HG03520 (cell line): ENCODE results near the gene SLC25A26.

Source experiments
- ATAC-seq: cut with Tn5 transposase; IDR thresholded peaks from one replicate; pipeline ENCODE4 v1.9.1; 2021; ENCODE audit warnings: mild to moderate bottlenecking, moderate library complexity; ENCODE audit not compliant: unreplicated experiment

The SLC25A26 gene

DNA sequence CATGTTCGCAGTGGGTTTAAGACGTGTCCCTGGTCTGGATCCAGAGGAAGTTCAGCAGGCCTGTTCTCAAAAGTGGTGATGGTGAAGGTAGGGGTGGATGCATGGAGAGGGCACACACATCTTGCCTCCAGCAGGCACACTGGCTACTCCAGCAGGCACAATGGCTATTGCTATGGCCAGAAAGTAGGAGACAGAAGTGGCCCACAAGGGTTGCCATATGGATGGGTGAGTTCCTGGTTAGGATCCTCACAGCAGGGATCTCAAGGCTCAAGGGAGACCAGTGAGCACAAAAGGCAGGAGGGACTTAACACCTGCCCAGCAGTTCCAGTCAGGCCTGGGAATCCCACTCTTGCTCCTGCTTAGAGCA, 172.1 kb downstream of the SLC25A26 start:
- no peak for ATAC-seq

DNA sequence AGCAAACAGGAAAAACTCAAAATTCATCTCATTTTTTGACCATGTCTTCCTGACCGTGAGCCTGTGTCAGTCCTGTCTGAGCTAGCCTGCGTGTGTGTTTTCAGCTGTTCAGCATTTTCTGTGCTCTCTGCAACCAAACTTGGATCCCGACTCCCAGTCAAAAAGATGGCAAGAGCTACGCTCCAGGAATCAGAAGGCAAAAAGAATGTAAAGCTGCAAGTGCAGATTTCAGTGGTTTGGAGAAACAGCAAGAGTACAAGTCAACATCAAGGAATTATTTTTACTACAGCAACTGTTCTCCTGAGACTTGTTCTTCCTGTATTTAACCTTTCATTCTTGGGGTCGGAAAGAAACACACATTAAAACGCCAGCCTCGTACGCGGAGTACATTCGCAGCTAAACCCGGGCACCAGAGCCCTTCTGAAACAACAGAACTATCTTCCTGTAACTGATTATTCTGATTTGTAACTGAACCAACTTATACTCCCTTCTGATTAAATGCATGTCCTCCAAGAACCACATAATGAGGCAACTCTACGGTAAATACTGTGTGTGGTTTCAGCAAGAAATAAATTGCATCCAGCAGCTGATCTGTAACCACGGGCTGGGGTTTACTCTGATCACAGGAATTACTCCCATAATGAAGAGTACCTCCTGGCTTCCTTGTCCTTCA, 172.7 kb downstream of the SLC25A26 start:
- no peak for ATAC-seq

DNA sequence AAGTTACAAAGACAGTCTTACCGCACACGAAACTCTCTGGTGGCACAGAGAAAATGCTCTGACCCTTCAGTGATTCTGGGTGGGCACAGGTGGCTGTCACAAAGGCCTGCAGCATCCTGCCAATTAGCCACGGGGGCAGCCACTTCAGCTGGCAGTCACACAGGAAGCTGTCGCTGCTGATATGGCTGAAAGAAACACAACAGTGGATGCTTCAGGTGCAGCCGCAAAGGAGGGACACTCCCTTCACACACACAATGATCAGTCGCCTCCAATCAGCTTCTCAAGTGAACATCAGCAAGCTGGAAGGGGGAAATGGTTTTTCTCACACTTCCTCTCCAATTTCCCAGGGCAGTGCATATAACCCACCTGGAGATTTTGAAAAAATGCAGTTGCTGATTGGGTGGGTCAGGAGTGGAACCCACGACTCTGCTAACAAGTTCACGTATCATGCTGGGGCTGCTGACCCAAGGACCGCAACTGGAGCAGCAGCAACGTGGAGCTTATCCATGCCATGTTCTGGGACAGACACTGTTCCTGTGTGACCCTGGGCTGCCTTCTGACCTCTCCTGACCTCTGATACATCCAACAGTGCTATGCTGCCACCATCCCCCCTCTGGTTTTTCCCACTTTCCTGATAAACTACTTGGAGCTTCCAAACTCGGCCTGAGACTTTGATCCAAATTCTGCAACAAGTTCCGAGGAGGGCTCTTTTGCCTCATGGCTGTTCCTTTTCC, 173.4 kb downstream of the SLC25A26 start:
- ATAC-seq = peak; percentile 74

DNA sequence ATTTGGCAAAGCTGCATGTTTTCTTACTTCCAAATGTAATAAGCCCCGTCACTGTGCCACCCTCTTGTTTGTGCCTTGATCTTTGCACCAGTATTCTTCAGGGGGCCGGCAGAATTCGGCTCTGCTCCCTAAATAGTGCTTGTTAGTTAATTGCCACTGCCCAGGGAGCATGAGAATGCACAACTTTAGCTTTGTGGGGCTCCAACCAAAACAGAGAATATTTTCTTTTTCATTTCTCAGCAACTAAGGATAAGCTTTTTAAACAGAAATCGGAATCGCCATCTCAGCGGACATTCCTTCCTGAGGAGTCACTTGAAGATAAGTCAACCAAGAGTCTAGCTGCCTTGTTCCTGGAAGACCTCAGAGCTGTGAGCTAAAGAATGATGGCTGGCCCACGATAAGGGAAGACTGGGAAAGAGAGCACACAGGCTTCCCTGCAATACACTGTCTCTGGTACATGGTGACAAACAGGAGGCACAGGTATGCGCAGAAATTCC, 174.0 kb downstream of the SLC25A26 start:
- no peak for ATAC-seq

DNA sequence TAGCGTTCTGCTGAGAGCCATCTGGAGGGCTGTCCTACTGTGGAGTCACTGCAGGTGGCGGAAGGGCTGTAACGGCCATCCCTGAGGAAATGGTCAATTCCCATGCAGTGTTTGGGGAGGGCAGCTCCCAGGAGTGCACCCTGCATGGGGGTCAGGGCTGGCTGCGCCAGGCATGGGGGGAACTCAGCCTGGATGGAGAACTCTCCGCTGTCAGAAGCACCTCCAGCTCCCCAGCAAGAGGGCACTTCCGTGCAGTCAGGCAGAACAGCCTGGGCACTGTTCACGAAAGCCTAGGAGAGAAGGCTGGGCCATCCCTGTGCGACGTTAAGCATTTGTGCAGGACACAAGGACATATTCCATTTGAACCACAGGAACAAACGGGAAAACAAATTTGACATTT, 174.8 kb downstream of the SLC25A26 start:
- no peak for ATAC-seq

DNA sequence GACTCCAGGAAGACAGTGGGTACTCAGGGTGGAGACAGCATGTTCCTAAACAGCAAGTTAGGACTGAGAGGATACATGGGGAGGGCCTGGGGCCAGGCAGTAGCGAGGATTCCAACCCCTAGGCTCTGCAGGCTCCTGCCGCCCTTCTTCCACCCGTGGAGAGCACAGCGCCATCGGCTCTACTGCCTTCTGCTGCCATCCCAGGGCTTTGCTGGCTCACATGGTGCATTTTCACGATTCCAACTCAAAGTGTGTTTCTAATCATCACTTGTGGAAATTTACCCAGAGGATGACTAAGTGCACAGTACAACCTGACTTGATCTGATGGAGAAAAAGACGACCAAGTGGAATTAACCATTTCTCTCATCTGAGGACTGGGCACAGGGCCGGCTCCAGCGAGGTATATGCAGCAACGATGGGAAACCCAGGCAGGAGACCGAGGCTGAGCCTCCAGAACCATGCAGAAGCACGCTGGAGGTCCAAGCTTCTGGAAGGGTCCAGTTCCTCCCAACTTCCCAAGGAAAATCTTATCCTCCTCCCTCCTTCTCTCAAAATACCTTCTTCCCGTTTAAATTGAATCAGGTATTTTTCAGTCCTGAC, 175.5 kb downstream of the SLC25A26 start:
- ATAC-seq = no peak

DNA sequence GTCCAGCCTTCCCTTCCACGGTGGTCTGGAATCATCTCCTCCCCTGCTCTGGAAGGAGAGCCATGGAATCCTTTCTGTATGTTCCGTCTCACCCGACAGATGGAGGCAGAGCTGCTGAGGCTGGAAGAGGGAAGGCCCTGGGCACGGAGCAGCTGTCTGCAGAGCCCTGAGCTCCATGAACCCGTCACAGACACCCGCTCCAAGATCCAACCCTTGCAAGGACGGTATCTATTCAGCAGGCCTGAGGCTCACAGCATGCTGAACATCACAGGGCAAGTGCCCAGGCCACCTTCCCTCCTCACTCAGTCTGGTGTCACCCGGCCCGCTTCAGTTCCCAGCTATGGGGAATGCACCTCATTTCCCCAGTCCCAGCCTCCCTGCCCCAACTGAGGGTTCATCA, 176.1 kb downstream of the SLC25A26 start:
- ATAC-seq = no peak

DNA sequence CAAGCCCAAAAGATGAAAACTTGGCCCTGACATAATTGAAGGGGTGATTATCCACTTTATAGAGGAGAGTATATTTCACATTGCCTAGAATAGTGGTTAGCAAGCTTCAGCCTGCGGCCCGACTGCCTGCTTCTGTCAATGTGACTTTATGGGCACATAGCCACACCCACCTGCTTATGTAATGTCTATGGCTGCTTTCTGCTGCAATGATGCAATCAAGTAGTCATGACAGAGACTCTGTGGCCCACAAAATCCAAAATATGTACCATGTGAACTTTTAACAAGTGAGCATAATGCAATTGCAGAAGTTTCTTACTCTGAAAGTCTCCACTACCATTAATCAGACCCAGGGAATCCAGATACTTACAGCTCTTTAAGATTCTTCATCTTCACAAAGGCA, 176.9 kb downstream of the SLC25A26 start:
- ATAC-seq = no peak

DNA sequence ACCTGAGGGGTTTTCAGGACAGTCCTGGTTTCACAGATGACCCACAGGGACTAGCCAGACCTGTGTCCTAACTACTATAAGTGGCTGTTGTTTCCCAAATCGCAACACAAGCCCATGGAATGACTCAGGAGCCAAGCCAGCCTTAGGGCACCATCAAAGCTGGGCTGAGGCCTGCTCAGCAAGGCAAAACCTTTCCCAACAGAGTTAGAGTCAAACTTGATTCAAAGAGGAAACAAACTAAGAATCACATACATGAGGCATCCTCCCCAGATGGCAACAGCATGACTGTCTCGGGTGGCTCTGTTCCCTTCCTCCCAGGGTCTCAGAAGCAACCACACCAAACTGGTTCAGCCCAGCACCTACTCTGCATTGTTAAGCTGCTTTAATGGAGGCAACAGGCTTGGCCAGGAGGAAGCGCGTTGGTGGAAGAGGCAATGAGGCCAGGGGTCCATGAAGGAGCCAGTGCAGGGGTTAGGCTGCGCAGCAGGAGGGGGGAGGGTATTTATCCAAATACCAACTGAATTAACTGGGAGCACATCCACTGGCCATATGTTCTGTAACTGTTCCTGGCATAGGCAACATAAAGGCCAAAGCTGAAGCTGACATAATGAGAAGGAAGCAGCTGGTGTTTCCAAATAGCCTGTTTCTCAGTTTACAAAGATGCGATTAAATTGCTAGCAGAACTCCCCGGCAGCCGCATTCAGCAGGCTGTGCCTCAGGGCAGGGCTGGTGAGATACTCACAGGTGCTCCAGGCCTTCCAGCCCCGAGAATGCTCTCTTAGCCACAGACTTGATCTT, 177.6 kb downstream of the SLC25A26 start:
- ATAC-seq = no peak

DNA sequence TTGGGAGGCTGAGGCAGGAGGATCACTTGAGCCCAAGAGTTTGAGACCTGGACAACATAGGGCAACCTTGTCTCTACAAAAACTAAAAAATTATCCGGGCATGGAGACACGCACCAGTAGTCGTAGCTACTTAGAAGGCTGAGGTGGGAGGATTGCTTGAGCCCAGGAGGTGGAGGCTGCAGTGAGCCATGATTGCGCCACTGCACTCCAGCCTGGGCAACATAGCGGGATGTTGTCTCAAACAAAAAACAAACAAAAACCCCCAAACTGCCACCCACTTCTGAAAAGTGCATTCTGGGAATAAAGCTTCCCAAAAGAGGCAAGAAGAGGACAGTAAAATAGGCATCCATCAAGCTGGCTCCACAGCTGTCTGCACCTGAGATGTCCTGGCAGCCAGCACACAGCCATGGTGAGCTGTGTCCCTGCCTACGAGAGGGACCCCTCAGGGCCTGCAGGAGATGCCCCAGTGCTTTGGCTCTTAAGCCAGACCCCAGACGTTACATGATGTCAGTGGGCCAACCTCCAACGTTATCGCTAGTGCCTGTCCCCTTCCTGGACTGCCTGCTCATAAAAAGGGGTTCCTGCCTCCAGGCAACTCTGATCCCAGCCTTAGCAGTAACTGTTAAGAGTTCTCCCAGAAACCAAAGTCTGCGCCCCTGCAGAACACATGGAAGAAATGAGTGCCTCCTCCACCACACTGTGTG, 178.9 kb downstream of the SLC25A26 start:
- no peak for ATAC-seq

DNA sequence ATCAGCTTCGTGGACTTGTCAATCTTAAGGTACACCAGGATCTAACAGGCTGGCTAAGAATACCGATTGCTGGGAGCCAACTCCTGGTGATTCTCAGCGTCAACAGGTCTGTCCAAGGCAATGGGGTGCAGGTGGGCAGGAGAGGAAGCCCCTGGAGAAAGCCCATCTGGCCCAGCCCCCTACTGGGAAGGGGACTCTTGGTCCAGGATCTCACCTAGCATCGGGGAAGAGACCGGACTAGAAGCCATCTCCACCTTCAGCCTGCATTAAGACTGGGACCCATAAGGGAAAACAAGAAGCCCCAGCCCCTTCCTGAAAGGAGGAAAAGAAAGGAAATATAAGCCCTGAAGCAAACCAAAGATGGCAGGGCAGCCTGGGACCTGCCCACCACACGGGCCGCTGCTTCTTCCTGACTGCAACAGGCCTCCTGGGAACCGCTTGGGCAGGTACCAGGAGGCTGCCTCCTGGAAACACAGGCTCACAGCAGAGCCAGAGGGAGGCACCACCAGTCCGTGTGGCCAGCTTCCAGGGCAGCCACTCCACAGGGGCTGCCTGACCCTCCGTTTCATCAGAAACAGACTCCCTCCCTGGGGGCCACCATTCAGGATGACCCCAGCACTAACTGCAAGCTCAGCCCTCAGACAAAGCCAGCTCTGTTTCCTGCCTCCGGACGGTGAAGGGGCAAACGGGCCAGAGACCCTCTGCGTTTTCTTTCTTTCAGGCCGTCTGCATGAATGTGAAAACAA, 179.8 kb downstream of the SLC25A26 start:
- ATAC-seq = no peak

DNA sequence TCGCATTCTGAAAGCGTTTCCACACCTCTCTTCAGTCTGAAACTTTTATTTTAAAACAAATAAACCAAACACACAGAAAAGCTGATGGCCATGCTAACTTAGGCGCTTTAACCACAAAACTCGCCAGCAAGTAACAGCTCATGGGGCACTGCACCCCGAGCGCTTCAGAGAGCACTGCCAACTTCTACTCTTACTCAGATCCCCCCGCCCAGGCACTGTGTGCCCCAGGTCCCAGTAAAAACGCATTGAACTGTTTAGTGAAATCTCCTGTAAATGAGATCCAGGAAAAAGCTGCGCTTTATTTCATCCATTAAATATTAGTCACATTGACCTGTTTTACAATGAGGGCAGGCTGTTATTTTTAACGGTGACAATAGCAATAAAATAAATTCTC, 180.4 kb downstream of the SLC25A26 start:
- no peak for ATAC-seq

DNA sequence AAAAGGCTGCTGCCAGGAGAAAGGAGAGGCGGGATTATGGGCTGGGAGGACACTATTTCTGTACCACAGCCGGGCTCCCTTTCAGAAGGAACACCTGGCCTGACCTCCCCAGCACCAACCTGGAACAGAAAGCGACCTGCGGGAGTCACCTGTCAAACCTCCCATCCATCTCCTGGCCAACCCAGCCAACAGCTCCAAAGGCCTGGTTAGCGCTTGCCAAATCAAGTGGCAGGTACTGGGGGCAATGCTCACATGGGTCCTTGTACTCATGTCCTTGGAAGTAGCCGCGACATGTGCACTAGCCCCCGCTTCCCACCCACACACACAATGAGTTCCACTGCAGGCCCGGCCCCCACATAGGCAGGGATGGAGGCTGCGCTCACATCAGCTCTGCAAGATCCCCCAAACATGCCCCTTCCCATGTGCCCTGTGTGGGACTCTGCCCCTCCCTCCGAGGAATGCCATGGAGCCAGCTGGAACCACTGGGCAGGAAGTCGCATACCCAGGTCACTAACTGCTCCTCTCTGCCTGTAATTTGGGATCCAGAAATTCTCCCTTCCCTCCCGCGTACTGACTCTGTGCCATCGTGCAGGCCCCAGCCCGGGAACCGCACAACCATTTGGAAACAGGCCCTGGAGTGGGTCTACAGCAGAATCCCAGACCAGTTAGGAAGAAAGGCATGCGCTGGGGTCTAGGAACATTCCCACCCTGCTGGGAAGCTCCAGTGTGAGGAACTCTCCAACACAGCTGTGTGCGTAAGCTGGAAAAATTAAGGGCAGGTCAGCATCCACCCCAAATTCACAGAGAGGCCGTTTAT, 181.1 kb downstream of the SLC25A26 start:
- ATAC-seq = no peak

DNA sequence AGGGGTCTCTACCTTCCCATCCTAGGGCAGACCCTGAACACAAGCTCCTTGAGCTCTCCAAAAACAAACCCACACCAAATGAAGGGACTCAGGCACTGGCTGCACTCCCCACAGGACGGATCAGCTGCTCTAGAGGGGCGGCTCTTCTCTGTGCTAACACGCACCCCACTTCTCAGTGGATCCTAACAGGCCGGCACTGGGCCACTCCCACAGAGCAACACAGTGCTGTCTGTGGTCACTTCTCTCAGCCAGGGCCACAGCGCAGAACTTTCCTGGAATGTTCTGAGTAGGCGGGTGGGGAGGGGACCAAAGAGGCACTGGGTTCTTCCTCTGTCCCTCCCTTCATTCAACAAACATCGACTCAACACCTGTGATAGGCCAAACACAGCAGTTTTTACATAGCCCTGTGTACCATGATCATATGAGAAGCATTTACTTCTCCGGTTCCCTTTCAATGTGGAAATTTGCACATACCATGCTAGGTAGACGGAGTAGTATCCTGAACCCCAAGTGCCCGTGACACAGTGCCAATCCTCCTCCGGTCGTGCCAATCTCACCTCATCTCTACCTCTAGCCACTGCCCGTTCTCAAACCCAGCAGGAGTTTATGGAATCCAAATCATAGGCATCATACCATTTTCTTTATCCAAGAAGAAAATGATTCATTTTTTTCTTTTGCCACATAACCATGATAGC, 181.9 kb downstream of the SLC25A26 start:
- no peak for ATAC-seq

DNA sequence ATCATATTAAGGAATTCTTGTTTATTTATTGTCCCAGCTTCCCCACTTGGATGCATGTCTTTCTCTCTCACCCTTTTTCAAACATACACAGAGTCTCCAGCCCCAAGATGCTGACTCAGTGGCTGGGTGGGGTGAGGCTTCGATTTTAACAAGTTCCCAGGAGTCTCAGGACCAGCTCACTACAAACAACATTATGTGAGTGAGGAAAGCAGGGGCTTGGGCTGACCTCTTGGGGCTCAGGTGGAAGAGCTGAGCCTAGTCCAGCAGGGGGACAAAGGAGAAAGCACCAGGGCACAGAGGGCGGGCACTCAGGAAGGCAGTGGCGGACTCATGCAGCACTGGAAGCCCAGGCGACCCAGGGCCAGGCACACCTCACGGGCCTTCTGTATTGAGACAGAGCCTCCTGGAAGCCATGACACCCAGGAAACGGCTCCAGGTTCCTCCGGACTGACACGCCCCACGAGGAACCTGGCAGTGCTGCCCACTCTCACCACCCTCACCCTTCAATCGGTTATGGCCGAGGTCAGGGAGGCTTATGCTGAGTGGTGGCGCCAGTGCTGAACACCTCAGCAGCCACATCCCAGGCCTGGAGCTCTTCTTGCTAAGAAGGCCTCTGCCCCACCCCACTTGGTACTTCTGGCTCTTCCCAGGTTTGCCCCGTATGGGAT, 182.7 kb downstream of the SLC25A26 start:
- no peak for ATAC-seq

DNA sequence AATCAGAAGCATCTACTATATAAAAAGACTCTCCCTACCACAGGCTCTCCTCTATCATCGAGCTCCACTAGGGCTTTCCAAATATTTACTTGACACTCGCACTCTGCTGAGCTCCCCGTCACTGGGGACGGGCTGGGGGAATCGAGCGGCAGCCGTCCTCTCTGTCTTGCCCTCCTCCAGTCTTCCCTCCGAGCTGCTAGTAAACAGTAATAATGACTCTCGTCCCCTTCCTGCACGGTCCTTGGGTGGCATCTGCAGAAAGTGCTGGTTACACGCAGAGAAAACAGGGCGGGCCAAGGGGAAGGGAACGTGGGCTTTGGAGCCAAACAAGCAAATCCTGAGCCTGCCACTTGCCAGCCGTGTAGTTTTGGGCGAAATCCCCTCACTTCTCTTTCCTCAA, 183.4 kb downstream of the SLC25A26 start:
- ATAC-seq = no peak

DNA sequence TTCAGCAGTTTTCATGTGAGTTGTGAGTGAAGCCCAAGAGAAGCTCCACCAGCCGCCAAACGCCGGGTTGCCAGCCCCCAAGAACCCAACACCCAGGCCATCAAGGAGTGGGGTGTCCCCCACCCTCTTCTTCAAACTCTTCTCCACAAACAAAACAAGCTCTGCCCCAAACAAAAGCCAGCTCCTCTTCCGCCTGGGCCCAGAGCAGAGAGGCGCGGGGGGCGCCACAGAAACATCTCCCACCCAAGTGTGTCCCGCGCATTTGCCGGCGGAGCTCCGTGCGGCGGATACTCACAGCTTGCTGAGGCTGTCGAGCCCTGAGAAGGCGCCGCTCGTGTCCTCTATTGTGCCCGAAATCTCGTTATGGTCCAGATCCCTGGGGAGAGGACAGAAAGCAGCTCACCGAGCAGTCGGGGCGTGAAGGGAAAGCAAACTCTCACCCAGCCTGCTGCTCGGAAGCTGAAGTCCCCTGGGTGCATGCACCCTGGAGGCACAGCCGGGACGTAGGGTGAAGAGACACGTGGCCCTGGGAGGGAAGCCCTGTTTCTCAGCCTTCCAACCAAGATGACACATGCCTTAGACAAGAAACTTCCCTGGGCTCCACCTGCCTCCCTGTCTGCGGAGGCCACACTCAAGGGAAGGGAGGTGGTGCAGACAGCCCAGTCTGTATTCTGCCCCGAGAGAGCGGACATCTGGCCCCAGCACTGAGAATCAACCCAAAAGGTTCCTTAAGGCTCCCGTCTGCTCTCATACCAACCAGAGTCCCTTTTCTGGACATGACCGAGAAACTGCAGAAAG, 184.3 kb downstream of the SLC25A26 start:
- no peak for ATAC-seq
